MM.1S (cell line): ENCODE data around the gene KDM4B.

Experiments used
- DNase-seq: peaks from one replicate; pipeline ENCODE4 v3.0.0-alpha.2; 2015
- H2AFZ ChIP-seq: fragments of 300-600 bp; sonication (generic); 2 replicates; pipeline ENCODE4 v1.6.0; 2016; ENCODE audit warnings: antibody characterized with exemption, low read length
- H3F3A ChIP-seq: fragments of 300-600 bp; sonication (generic); 2 replicates; pipeline ENCODE4 v1.6.1; 2016; ENCODE audit warnings: mild to moderate bottlenecking, antibody characterized with exemption, low read length, moderate library complexity, mixed read lengths; ENCODE audit not compliant: insufficient read depth
- H3K27ac ChIP-seq: fragments of 300-600 bp; sonication (generic); 2 replicates; pipeline ENCODE4 v1.5.1; 2016; ENCODE audit warnings: mild to moderate bottlenecking, low read length
- H3K27me3 ChIP-seq: fragments of 300-600 bp; sonication (generic); replicated peaks from 2 replicates; pipeline ENCODE4 v1.6.0; 2016; ENCODE audit warnings: low read length; ENCODE audit not compliant: insufficient read depth
- H3K36me3 ChIP-seq: fragments of 300-600 bp; sonication (generic); replicated peaks from 2 replicates; pipeline ENCODE4 v1.6.1; 2016; ENCODE audit warnings: mild to moderate bottlenecking, low read length, mixed read lengths; ENCODE audit not compliant: insufficient read depth
- H3K4me1 ChIP-seq: fragments of 300-600 bp; sonication (generic); 2 replicates; pipeline ENCODE4 v1.6.1; 2016; ENCODE audit warnings: low read length, mixed read lengths
- H3K4me2 ChIP-seq: fragments of 300-600 bp; sonication (generic); 2 replicates; pipeline ENCODE4 v1.6.0; 2016; ENCODE audit warnings: low read depth, low read length
- H3K4me3 ChIP-seq: fragments of 300-600 bp; sonication (generic); 2 replicates; pipeline ENCODE4 v1.5.1; 2016; ENCODE audit warnings: low read length, mixed read lengths
- H3K79me2 ChIP-seq: fragments of 300-600 bp; sonication (generic); 2 replicates; pipeline ENCODE4 v1.6.1; 2016; ENCODE audit warnings: mixed run types, low read length, mixed read lengths
- H3K9ac ChIP-seq: fragments of 300-600 bp; sonication (generic); 2 replicates; pipeline ENCODE4 v1.6.1; 2016; ENCODE audit warnings: low read length, mixed read lengths
- H3K9me2 ChIP-seq: fragments of 300-600 bp; sonication (generic); replicated peaks from 2 replicates; pipeline ENCODE4 v1.6.1; 2016; ENCODE audit warnings: mild to moderate bottlenecking, low read length, mixed read lengths; ENCODE audit not compliant: insufficient read depth
- H3K9me3 ChIP-seq: fragments of 300-600 bp; sonication (generic); replicated peaks from 2 replicates; pipeline ENCODE4 v1.6.1; 2016; ENCODE audit warnings: mild to moderate bottlenecking, low read length, mixed read lengths; ENCODE audit not compliant: insufficient read depth
- H4K20me1 ChIP-seq: fragments of 300-600 bp; sonication (generic); 2 replicates; pipeline ENCODE4 v1.6.1; 2016; ENCODE audit warnings: mild to moderate bottlenecking, low read length, moderate library complexity, mixed read lengths; ENCODE audit not compliant: insufficient read depth
- EZH2 ChIP-seq: fragments of 300-600 bp; sonication (generic); optimal IDR thresholded peaks from 2 replicates; pipeline ENCODE3; 2017; ENCODE audit warnings: low read depth, mild to moderate bottlenecking, antibody characterized with exemption, low read length, mixed read lengths
- EZH2phosphoT487 ChIP-seq: fragments of 300-600 bp; sonication (generic); IDR thresholded peaks from 2 replicates; pipeline ENCODE4 v1.6.1; 2018; ENCODE audit warnings: antibody characterized with exemption, low read length
- TF ChIP-seq, protein P1 (sequence below): fragments of 300-600 bp; sonication (generic); IDR thresholded peaks from 2 replicates; pipeline ENCODE4 v1.5.1; 2016; ENCODE audit warnings: antibody characterized with exemption, low read length, mixed read lengths

KDM4B gene

DNA sequence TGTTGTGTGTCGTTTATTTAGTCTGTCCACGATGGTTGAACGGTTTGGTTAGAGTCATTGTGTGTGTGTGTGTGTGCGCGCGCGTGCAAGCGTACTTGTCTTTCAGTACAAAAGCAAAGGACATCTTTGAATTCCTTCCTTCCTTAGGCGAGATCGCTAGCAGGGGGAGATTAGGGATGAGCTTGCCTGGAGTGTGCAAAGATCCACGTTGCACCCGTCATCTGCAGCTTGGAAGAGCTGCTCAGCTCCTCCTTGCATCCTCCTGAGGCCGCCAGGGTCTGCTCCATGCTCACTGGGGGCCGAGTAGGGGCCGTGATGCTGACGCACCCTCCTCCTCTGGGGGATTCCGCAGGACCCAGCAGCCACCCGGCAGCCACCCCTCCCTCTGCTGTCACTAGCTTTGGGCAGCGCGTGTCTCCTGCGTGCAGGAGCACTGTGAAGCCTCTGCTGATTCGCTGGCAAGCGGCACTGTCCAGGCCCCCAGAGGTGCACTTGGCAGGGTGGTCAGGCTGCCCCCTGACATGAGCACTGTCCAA lies 137.3 kb downstream of the KDM4B start:
- Histone ChIP-seq H3K4me1 (no peaks in the 10 kb centered on the region), H3K79me2 (no peaks in the 10 kb centered on the region), H3K4me2 (no peak overlapping the region), H3F3A (no peaks in the 10 kb centered on the region), H2AFZ (no peak overlapping the region), H3K9me2 (no peaks in the 10 kb centered on the region), H3K9me3 (no peaks in the 10 kb centered on the region), H3K9ac (no peak overlapping the region), H3K27me3 (no peaks in the 10 kb centered on the region), H3K27ac (no peak overlapping the region), H4K20me1 (no peaks in the 10 kb centered on the region), H3K4me3 (no peak overlapping the region), H3K36me3 (no peaks in the 10 kb centered on the region)
- no peak for DNase-seq
- TF ChIP-seq EZH2phosphoT487 (no peak), EZH2 (no peak)
- TF ChIP-seq, protein P1, sequence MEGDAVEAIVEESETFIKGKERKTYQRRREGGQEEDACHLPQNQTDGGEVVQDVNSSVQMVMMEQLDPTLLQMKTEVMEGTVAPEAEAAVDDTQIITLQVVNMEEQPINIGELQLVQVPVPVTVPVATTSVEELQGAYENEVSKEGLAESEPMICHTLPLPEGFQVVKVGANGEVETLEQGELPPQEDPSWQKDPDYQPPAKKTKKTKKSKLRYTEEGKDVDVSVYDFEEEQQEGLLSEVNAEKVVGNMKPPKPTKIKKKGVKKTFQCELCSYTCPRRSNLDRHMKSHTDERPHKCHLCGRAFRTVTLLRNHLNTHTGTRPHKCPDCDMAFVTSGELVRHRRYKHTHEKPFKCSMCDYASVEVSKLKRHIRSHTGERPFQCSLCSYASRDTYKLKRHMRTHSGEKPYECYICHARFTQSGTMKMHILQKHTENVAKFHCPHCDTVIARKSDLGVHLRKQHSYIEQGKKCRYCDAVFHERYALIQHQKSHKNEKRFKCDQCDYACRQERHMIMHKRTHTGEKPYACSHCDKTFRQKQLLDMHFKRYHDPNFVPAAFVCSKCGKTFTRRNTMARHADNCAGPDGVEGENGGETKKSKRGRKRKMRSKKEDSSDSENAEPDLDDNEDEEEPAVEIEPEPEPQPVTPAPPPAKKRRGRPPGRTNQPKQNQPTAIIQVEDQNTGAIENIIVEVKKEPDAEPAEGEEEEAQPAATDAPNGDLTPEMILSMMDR = no peak

DNA sequence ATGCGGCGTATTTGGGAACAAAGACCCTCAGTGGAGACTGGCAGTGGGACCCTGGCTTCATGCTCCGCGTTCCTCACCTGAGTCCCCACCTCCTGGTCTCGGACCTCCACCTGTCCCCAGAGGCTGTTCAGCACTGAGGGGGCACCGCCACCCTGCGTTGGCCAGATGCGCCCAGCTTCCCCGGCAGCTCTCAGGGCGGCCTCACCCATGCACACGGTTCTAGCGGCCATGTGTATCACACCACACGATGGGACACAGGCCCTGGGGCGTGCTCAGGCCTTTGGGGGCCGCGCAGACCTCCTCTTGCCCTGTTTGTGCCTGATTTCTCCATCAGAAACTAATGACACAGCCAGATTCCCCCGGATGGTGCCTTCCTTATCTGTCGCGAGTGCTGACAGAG lies 138.1 kb downstream of the KDM4B start:
- H3K9me3 ChIP-seq = no peaks in the 10 kb centered on the region
- no peak overlapping the region for H3K4me2 ChIP-seq
- H3K27ac ChIP-seq = no peak overlapping the region
- TF ChIP-seq EZH2phosphoT487 (no peak), EZH2 (no peak)
- TF ChIP-seq, protein P1 = no peak
- H4K20me1 ChIP-seq = no peaks in the 10 kb centered on the region
- no peaks in the 10 kb centered on the region for H3K79me2 ChIP-seq
- no peaks in the 10 kb centered on the region for H3K27me3 ChIP-seq
- no peaks in the 10 kb centered on the region for H3K9me2 ChIP-seq
- H3K9ac ChIP-seq = no peak overlapping the region
- no peaks in the 10 kb centered on the region for H3F3A ChIP-seq
- H2AFZ ChIP-seq = no peak overlapping the region
- H3K4me3 ChIP-seq = no peak overlapping the region
- no peaks in the 10 kb centered on the region for H3K4me1 ChIP-seq
- DNase-seq = no peak
- H3K36me3 ChIP-seq = no peaks in the 10 kb centered on the region

DNA sequence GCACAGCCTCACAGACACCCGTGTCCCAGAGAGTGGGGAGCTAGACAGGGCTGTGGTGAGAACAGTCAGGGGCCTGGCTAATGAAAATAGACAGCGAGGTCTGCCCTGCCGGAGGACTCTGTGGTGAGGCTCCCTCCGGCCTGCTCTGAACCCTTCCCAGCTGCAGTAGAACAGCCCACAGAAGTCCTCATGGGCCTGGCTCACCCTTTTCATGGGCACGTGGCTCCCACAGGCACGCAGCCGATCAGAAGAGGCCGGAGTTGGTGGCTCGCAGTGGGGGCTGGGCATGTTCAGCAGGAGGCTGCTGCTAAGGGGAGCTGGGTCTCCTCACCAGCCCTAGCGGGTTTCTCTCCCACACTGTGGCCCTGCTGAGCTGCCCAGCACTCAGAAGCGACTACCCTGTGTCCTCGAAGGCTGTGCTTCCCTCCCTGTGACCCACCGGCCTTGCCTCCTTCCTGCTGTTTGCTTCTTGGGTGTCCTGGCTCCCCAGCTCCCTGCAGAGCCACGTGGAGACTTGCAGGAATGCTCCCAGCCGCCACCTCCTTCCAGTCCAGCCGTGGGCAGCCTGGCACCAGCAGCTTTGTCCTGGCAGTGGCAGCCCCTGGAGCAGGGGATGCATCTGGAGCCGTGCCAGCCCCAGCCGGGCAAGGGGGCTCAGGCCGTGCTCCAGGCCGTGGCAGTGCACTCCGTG lies 138.7 kb downstream of the KDM4B start:
- Histone ChIP-seq H3K9ac (no peak overlapping the region), H3F3A (no peaks in the 10 kb centered on the region)

More for the DNA sequence above, 138.7 kb downstream of the KDM4B start:
- Histone ChIP-seq H3K9me3 (no peaks in the 10 kb centered on the region), H3K27ac (no peak overlapping the region), H3K27me3 (no peaks in the 10 kb centered on the region), H3K4me2 (no peak overlapping the region), H3K79me2 (no peaks in the 10 kb centered on the region), H3K36me3 (no peaks in the 10 kb centered on the region), H3K4me1 (no peaks in the 10 kb centered on the region), H4K20me1 (no peaks in the 10 kb centered on the region), H3K9me2 (no peaks in the 10 kb centered on the region), H3K4me3 (no peak overlapping the region), H2AFZ (no peak overlapping the region)
- DNase-seq = no peak
- TF ChIP-seq EZH2 = no peak
- TF ChIP-seq, protein P1 = no peak
- no peak for TF ChIP-seq EZH2phosphoT487
